Nephron progenitor cell (in vitro differentiated cells): ENCODE results near the gene PTGES3.

Experiments used
- DNase-seq: peaks from one replicate; pipeline ENCODE4 v3.0.0; 2021
- H3K27ac Mint-ChIP-seq: 2 replicates; pipeline ENCODE4 v1.8.0; 2021; ENCODE audit warnings: mild to moderate bottlenecking, moderate library complexity, mixed read lengths
- H3K27me3 Mint-ChIP-seq: 2 replicates; pipeline ENCODE4 v1.8.0; 2021; ENCODE audit warnings: mild to moderate bottlenecking, low read depth, mixed read lengths; ENCODE audit not compliant: poor library complexity
- H3K36me3 Mint-ChIP-seq: 2 replicates; pipeline ENCODE4 v1.8.0; 2021; ENCODE audit warnings: low read depth, mixed read lengths
- H3K4me1 Mint-ChIP-seq: 2 replicates; pipeline ENCODE4 v1.8.0; 2021; ENCODE audit warnings: mixed read lengths
- H3K4me3 Mint-ChIP-seq: 2 replicates; pipeline ENCODE4 v1.8.0; 2021; ENCODE audit warnings: mild to moderate bottlenecking, moderate library complexity, mixed read lengths
- H3K9me3 Mint-ChIP-seq: 2 replicates; pipeline ENCODE4 v1.8.0; 2021; ENCODE audit warnings: mild to moderate bottlenecking, moderate library complexity, mixed read lengths
- TF ChIP-seq, protein P1 (sequence below): fragments of 200-600 bp; sonication (generic); IDR thresholded peaks from 2 replicates; pipeline ENCODE4 v1.5.0; 2021; ENCODE audit warnings: antibody characterized with exemption

PTGES3 gene

GRCh38 chr12:56616244-56616643 lies 71.8 kb downstream of the PTGES3 start:
- TF ChIP-seq, protein P1, sequence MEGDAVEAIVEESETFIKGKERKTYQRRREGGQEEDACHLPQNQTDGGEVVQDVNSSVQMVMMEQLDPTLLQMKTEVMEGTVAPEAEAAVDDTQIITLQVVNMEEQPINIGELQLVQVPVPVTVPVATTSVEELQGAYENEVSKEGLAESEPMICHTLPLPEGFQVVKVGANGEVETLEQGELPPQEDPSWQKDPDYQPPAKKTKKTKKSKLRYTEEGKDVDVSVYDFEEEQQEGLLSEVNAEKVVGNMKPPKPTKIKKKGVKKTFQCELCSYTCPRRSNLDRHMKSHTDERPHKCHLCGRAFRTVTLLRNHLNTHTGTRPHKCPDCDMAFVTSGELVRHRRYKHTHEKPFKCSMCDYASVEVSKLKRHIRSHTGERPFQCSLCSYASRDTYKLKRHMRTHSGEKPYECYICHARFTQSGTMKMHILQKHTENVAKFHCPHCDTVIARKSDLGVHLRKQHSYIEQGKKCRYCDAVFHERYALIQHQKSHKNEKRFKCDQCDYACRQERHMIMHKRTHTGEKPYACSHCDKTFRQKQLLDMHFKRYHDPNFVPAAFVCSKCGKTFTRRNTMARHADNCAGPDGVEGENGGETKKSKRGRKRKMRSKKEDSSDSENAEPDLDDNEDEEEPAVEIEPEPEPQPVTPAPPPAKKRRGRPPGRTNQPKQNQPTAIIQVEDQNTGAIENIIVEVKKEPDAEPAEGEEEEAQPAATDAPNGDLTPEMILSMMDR: no peak
- Mint-ChIP-seq H3K27ac (peak overlapping the region; percentile 48), H3K36me3 (peaks cover 81% of the 10 kb centered on the region), H3K27me3 (no peaks in the 10 kb centered on the region), H3K4me3 (no peak overlapping the region), H3K4me1 (peaks cover 11% of the 10 kb centered on the region), H3K9me3 (no peaks in the 10 kb centered on the region)
- DNase-seq: no peak

GRCh38 chr12:56614627-56615026 lies 73.5 kb downstream of the PTGES3 start:
- H3K36me3 Mint-ChIP-seq: peaks cover 85% of the 10 kb centered on the region
- H3K27ac Mint-ChIP-seq: no peak overlapping the region
- H3K4me3 Mint-ChIP-seq: no peak overlapping the region
- TF ChIP-seq, protein P1: no peak
- no peaks in the 10 kb centered on the region for H3K9me3 Mint-ChIP-seq
- DNase-seq: no peak
- H3K4me1 Mint-ChIP-seq: no peaks in the 10 kb centered on the region
- no peaks in the 10 kb centered on the region for H3K27me3 Mint-ChIP-seq
